ENCODE results near the gene TMEM168.

The TMEM168 gene

DNA sequence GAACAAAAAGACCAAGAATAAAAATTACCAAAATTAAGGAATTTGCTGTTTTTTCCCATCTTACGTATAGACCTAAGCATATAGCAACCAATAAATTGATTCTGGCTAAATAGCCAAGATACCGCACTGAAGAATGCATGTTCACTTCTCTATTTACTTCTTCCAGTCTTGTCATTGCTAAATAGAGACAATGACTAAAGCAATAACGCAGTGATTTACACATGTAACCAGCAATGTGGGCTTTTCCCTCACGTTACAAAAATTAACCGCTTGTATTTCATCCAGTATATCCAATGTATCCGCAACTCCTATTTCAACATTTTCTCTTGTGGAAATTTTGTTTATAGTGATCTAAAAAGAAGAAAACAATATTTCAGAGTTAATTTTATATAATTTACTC, 5.6 kb downstream of the TMEM168 start:
- DNase-seq (ENCODE audit: extremely low spot score, insufficient read length, low read depth) (no peak), FAIRE-seq (no peak)

GRCh38 chr7:112782498-112782897, 7.7 kb downstream of the TMEM168 start:
- FAIRE-seq (peak; percentile 42), DNase-seq (ENCODE audit: extremely low spot score, insufficient read length, low read depth) (no peak)

- FAIRE-seq (no peak), DNase-seq (ENCODE audit: extremely low spot score, insufficient read length, low read depth) (no peak)
These were observed 8.6 kb downstream of the TMEM168 start for GRCh38 chr7:112781558-112781957.

DNA sequence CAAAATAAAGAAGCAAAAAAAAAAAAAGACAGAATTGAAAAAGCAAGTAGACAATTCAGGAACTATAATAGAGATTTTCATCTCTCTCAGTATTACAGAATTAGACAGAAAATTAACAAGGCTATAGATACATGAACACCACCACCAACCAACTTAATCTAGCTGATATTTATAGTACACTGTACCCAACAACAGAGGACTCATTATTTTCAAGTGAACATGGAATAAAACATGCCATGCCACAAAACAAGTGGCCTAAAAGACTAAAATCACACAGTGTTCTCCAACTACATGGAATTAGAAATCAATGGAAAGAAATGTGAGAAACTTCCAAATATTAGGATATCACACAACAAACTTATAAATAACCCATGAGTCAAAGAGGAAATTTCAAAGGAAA, 9.1 kb downstream of the TMEM168 start:
- DNase-seq (ENCODE audit: extremely low spot score, insufficient read length, low read depth) (no peak), FAIRE-seq (no peak)

- FAIRE-seq (no peak), DNase-seq (ENCODE audit: extremely low spot score, insufficient read length, low read depth) (no peak)
These were observed 10.5 kb downstream of the TMEM168 start for GRCh38 chr7:112779667-112780066.

GRCh38 chr7:112777406-112777805, 12.8 kb downstream of the TMEM168 start:
- DNase-seq (ENCODE audit: extremely low spot score, insufficient read length, low read depth) (no peak), FAIRE-seq (no peak)

DNA sequence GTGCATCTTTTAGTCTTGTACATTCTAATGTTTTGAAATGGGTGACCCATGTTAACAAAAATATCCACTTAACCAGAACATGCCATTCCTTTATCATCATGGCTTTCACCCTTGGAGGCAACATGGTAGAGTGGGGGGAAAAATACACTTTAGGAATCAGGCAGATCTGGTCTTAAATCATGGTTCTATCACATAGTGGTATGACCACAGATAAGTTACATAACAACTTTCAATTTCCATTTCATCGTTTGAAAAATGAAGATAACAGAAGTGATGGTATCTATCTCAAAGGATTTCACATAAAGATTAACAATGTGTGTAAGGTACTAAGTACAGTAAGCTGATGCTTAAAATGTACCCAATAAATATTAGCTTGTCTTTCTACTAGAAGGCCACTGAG, 19.0 kb downstream of the TMEM168 start:
- peak; percentile 15 for FAIRE-seq
- DNase-seq (ENCODE audit: extremely low spot score, insufficient read length, low read depth) = no peak

DNA sequence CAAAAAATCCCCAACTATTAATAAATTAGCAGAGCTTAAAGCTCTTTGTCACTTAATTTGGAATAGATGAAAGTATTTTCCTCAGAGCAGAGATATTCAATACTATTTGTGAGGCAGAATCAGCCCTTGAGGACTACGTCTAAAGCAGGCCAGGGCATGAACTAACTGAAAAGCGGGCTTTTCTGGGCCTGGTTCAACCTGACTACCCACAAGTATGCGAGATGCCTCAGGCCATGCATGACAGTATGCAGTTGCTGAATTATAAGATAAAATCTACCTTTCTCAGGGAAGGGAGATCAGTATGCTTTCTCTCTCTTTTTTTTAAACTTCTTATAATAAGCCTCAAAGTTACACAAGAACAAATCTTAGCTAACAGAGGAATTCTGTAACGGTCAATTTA, 20.1 kb downstream of the TMEM168 start:
- DNase-seq (ENCODE audit: extremely low spot score, insufficient read length, low read depth) (no peak), FAIRE-seq (no peak)

DNA sequence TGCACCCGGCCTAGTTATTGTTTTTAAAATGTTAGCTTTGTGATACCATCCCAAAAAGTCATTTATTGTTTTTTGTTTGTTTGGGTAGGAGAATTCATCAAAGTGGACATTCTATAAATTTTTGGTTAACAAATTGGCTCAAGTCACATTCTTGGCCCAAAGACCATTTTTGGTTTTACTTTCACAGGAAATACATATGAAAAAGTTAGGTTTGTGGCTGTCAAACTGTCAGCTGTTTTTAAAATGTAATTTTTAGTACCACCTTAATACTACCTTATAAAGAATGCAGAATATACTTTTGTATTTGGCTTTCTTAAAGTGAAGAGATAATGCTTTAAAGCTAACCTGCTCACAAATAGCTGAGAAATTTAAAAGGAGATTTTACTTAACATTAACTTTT, 25.1 kb downstream of the TMEM168 start:
- FAIRE-seq (peak; percentile 12), DNase-seq (ENCODE audit: extremely low spot score, insufficient read length, low read depth) (no peak)

GRCh38 chr7:112763996-112764395, 26.2 kb downstream of the TMEM168 start:
- DNase-seq (ENCODE audit: extremely low spot score, insufficient read length, low read depth) = no peak

GRCh38 chr7:112763298-112763697, 26.9 kb downstream of the TMEM168 start:
- DNase-seq (ENCODE audit: extremely low spot score, insufficient read length, low read depth) (no peak), FAIRE-seq (no peak)

More at GRCh38 chr7:112763996-112764395, 26.2 kb downstream of the TMEM168 start:
- FAIRE-seq = no peak

GRCh38 chr7:112759905-112760304, 30.3 kb downstream of the TMEM168 start:
- FAIRE-seq = no peak
- no peak for DNase-seq (ENCODE audit: extremely low spot score, insufficient read length, low read depth)

- DNase-seq (ENCODE audit: extremely low spot score, insufficient read length, low read depth) (no peak), FAIRE-seq (no peak)
These were observed 32.9 kb downstream of the TMEM168 start for GRCh38 chr7:112757337-112757736.

GRCh38 chr7:112753298-112753697, 36.9 kb downstream of the TMEM168 start:
- DNase-seq (ENCODE audit: extremely low spot score, insufficient read length, low read depth) = no peak
- no peak for FAIRE-seq

DNA sequence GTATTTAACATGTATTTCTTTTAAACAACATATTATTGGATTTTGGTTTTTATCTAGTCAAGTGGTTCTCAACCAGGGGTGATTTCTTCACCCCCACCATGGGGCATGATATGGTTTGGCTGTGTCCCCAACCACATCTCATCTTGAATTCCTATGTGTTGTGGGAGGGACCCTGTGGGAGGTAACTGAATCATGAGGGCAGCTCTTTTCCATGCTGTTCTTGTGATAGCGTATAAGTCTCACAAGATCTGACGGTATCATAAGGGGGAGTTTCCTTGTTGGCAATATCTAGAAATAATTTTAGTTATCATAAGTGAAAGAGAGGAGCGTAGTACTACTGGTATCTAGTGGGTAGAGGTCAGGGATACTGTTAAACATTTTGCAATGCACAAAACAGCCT, 37.6 kb downstream of the TMEM168 start:
- no peak for FAIRE-seq

GRCh38 chr7:112749775-112750174, 40.4 kb downstream of the TMEM168 start:
- FAIRE-seq (no peak), DNase-seq (ENCODE audit: extremely low spot score, insufficient read length, low read depth) (no peak)

More for the DNA sequence above, 37.6 kb downstream of the TMEM168 start:
- DNase-seq (ENCODE audit: extremely low spot score, insufficient read length, low read depth) = no peak

DNA sequence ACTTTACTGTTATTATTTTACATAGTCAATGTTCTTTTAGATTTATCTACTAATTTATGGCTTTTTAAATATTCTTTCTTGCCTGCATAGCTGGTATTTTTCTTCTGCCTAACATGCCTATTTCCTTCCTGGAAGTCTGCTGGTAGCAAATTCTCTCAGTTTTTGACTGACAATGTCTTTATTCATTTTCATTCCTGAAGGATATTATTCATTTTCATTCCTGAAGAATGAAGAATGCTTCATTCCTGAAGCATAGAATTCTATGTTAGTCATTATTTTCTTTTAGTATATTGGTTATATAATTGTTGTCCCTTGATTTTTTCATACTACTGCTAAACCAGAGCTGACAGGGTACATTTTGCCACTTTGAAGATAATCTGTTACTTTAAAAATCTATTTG, 41.8 kb downstream of the TMEM168 start:
- FAIRE-seq (no peak), DNase-seq (ENCODE audit: extremely low spot score, insufficient read length, low read depth) (no peak)

- DNase-seq (ENCODE audit: extremely low spot score, insufficient read length, low read depth) (no peak), FAIRE-seq (no peak)
These were observed 44.6 kb downstream of the TMEM168 start for GRCh38 chr7:112745635-112746034.

DNA sequence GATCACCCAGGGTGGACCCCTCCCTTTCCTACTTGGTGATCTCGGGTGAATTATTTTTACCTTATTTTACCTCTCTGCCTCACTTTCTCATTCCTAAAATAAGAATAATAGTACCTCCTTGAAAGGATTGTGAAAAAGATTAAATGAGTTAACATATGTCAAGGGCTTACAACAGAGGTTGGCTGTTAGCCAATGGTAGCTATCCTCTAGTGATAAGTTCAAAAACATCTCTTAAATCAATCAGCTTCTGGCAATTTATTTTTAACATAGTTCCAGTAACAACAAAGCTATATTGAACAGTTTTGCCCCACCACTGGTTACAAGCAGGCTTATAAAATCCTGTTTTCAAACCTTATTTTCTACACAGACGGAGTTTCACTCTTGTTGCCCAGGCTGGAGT, 45.4 kb downstream of the TMEM168 start:
- no peak for DNase-seq (ENCODE audit: extremely low spot score, insufficient read length, low read depth)
- no peak for FAIRE-seq

- FAIRE-seq = no peak
- DNase-seq (ENCODE audit: extremely low spot score, insufficient read length, low read depth) = no peak
These were observed 46.4 kb downstream of the TMEM168 start for GRCh38 chr7:112743811-112744210.

GRCh38 chr7:112740667-112741066, 49.5 kb downstream of the TMEM168 start:
- FAIRE-seq = no peak
- DNase-seq (ENCODE audit: extremely low spot score, insufficient read length, low read depth) = no peak

GRCh38 chr7:112739436-112740180, 50.6 kb downstream of the TMEM168 start:
- DNase-seq (ENCODE audit: extremely low spot score, insufficient read length, low read depth) (no peak), FAIRE-seq (no peak)
